ENCODE data around the gene NEXMIF.

- no peak for TF ChIP-seq EZH2phosphoT487 (IDR thresholded peaks at IDR 0.05; ENCODE audit: borderline replicate concordance, low read depth, low read length)
- TF ChIP-seq CTCF (conservative IDR thresholded peaks at IDR 0.05; ENCODE audit: low read length): no peak
Measured at GRCh38 chrX:74892561-74892960, 32.7 kb downstream of the NEXMIF start.
